ENCODE data around the gene APPBP2.

- TF ChIP-seq, protein P1, sequence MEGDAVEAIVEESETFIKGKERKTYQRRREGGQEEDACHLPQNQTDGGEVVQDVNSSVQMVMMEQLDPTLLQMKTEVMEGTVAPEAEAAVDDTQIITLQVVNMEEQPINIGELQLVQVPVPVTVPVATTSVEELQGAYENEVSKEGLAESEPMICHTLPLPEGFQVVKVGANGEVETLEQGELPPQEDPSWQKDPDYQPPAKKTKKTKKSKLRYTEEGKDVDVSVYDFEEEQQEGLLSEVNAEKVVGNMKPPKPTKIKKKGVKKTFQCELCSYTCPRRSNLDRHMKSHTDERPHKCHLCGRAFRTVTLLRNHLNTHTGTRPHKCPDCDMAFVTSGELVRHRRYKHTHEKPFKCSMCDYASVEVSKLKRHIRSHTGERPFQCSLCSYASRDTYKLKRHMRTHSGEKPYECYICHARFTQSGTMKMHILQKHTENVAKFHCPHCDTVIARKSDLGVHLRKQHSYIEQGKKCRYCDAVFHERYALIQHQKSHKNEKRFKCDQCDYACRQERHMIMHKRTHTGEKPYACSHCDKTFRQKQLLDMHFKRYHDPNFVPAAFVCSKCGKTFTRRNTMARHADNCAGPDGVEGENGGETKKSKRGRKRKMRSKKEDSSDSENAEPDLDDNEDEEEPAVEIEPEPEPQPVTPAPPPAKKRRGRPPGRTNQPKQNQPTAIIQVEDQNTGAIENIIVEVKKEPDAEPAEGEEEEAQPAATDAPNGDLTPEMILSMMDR (IDR thresholded peaks at IDR 0.05): no peak
- no peak for TF ChIP-seq POLR2AphosphoS5 (IDR thresholded peaks at IDR 0.05; ENCODE audit: low read depth, low read length)
Measured at GRCh38 chr17:60538726-60539125, 12.7 kb upstream of the APPBP2 start.
